ENCODE data around the gene S100A14.

DNA sequence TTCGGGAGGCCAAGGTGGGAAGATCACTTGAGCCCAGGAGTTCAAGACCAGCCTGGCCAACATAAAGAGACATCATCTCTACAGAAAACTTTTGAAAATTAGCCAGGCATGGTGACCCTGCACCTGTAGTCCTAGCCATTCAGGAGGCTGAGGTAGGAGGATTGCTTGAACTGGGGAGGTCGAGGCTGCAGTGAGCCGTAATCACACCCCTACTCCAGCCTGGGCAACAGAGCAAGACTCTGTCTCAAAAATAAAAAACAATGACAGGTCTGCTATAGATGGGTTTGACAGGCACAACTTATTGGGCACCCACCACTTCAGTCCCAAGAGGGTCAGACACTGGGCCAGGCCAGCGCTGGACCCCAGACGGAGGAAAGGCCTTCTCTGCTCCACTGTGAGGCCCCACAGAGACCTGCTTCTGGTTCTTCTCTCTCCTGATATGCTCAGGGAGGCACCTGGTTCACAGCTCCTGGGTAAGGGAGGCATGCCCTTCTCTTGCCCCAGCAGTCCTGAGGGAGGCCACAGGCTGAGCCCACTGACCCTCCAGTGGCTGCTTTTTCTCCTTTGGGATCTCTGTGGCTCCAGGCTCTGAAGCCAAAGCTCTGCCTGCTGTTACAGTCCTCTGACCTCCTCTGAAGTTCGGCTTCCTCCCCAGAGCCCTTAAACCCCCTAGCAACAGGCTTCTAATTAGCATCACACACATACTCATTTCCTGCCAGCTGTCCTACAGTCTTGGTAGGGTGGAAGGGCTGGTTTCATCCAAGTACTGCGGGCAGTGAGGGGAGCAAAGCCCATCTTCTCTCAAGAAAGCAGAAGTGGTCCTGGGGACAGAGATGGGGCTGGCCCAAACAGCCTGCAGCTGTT lies 17.6 kb downstream of the S100A14 start:
- TF ChIP-seq, protein P1, sequence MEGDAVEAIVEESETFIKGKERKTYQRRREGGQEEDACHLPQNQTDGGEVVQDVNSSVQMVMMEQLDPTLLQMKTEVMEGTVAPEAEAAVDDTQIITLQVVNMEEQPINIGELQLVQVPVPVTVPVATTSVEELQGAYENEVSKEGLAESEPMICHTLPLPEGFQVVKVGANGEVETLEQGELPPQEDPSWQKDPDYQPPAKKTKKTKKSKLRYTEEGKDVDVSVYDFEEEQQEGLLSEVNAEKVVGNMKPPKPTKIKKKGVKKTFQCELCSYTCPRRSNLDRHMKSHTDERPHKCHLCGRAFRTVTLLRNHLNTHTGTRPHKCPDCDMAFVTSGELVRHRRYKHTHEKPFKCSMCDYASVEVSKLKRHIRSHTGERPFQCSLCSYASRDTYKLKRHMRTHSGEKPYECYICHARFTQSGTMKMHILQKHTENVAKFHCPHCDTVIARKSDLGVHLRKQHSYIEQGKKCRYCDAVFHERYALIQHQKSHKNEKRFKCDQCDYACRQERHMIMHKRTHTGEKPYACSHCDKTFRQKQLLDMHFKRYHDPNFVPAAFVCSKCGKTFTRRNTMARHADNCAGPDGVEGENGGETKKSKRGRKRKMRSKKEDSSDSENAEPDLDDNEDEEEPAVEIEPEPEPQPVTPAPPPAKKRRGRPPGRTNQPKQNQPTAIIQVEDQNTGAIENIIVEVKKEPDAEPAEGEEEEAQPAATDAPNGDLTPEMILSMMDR (IDR thresholded peaks at IDR 0.05): no peak
- no peak for TF ChIP-seq POLR2A (IDR thresholded peaks at IDR 0.05)

Data from prostate gland (tissue), 2 donors.